Effector memory CD4-positive, alpha-beta T cell (primary cell): ENCODE results near the gene NUDT4B.
"Not testable (repeated sequence)": the region's sequence is repeated elsewhere in the genome, so short reads cannot be mapped to it uniquely, and the experiment has no call there.

Experiments
- DNase-seq, 3 donors: peaks; one replicate each; pipeline ENCODE4 v3.0.0-alpha.2; 2020
- H3K27ac ChIP-seq: 2 replicates; pipeline ENCODE4 v1.7.0; 2013; ENCODE audit warnings: mild to moderate bottlenecking, low read length, moderate library complexity; ENCODE audit not compliant: insufficient read depth, poor library complexity, severe bottlenecking
- H3K27me3 ChIP-seq: replicated peaks from 2 replicates; pipeline ENCODE4 v1.7.0; 2013; ENCODE audit warnings: mild to moderate bottlenecking, low read length; ENCODE audit not compliant: insufficient read depth, control insufficient read depth, poor library complexity, severe bottlenecking
- H3K36me3 ChIP-seq: 2 replicates; pipeline ENCODE4 v1.7.0; 2013; ENCODE audit warnings: mild to moderate bottlenecking, low read length, moderate library complexity; ENCODE audit not compliant: control insufficient read depth, insufficient read depth
- H3K4me1 ChIP-seq: 2 replicates; pipeline ENCODE4 v1.7.0; 2013; ENCODE audit warnings: low read length, mild to moderate bottlenecking; ENCODE audit not compliant: control insufficient read depth, insufficient read depth, poor library complexity, severe bottlenecking
- H3K4me3 ChIP-seq: 2 replicates; pipeline ENCODE4 v1.7.0; 2013; ENCODE audit warnings: low read length, low read depth, mild to moderate bottlenecking; ENCODE audit not compliant: insufficient read depth, poor library complexity, severe bottlenecking
- H3K9me3 ChIP-seq: 2 replicates; pipeline ENCODE4 v1.7.0; 2013; ENCODE audit warnings: mild to moderate bottlenecking, low read length, moderate library complexity; ENCODE audit not compliant: control insufficient read depth
- total RNA-seq, 3 donors: gene quantifications; one replicate each; lab custom pipeline; 2026; lab: John Stamatoyannopoulos, UW

Gene NUDT4B
- total RNA-seq = 0 reads per million in 3 donors

GRCh38 chr1:148748563-148749334 lies at the start of gene NUDT4B:
NUDT4B (plus strand) TSS chr1:148748774; CDS start chr1:148748953, 179 bp downstream.
- H3K27ac ChIP-seq, H3K4me1 ChIP-seq, DNase-seq, H3K36me3 ChIP-seq, H3K27me3 ChIP-seq, H3K9me3 ChIP-seq, H3K4me3 ChIP-seq: not testable (repeated sequence)

- not testable (repeated sequence) for DNase-seq, H3K27me3 ChIP-seq, H3K4me1 ChIP-seq, H3K27ac ChIP-seq, H3K36me3 ChIP-seq, H3K4me3 ChIP-seq, H3K9me3 ChIP-seq
Observed at GRCh38 chr1:148699357-148699756, 49.2 kb upstream of the NUDT4B start.

GRCh38 chr1:148702242-148702641 lies 46.3 kb upstream of the NUDT4B start:
- not testable (repeated sequence) for H3K9me3 ChIP-seq, H3K27me3 ChIP-seq, H3K27ac ChIP-seq, H3K36me3 ChIP-seq, H3K4me3 ChIP-seq, H3K4me1 ChIP-seq, DNase-seq

GRCh38 chr1:148703973-148704591 lies 44.5 kb upstream of the NUDT4B start:
- H3K27ac ChIP-seq = not testable (repeated sequence)

GRCh38 chr1:148705316-148705948 lies 43.1 kb upstream of the NUDT4B start:
- not testable (repeated sequence) for H3K9me3 ChIP-seq, H3K4me1 ChIP-seq, H3K27me3 ChIP-seq, H3K36me3 ChIP-seq, H3K27ac ChIP-seq, H3K4me3 ChIP-seq, DNase-seq

More at GRCh38 chr1:148703973-148704591, 44.5 kb upstream of the NUDT4B start:
- not testable (repeated sequence) for DNase-seq, H3K4me3 ChIP-seq, H3K4me1 ChIP-seq, H3K27me3 ChIP-seq, H3K36me3 ChIP-seq, H3K9me3 ChIP-seq

- not testable (repeated sequence) for DNase-seq, H3K27me3 ChIP-seq, H3K27ac ChIP-seq, H3K36me3 ChIP-seq, H3K4me1 ChIP-seq, H3K9me3 ChIP-seq, H3K4me3 ChIP-seq
Observed at GRCh38 chr1:148708779-148709333, 39.7 kb upstream of the NUDT4B start.

GRCh38 chr1:148710772-148711523 lies 37.6 kb upstream of the NUDT4B start:
- H3K36me3 ChIP-seq = not testable (repeated sequence)

GRCh38 chr1:148712353-148712752 lies 36.2 kb upstream of the NUDT4B start:
- not testable (repeated sequence) for H3K4me1 ChIP-seq, H3K27ac ChIP-seq, H3K4me3 ChIP-seq, H3K9me3 ChIP-seq, H3K36me3 ChIP-seq, DNase-seq, H3K27me3 ChIP-seq

More at GRCh38 chr1:148710772-148711523, 37.6 kb upstream of the NUDT4B start:
- H3K27ac ChIP-seq, DNase-seq, H3K9me3 ChIP-seq, H3K27me3 ChIP-seq, H3K4me3 ChIP-seq, H3K4me1 ChIP-seq: not testable (repeated sequence)

- not testable (repeated sequence) for H3K27me3 ChIP-seq, H3K4me1 ChIP-seq, H3K36me3 ChIP-seq, DNase-seq, H3K4me3 ChIP-seq, H3K27ac ChIP-seq, H3K9me3 ChIP-seq
Observed at GRCh38 chr1:148715518-148715917, 33.1 kb upstream of the NUDT4B start.
